Measurements from ENCODE around the gene HSPG2.
"Not testable (repeated sequence)": the region's sequence is repeated elsewhere in the genome, so short reads cannot be mapped to it uniquely, and the experiment has no call there.

HSPG2 gene

GRCh38 chr1:21813542-21813941 is 123.6 kb downstream of the HSPG2 start:
- DNase-seq (ENCODE audit: low read depth in 2 of 3, low spot score in 2 of 3): no peak

GRCh38 chr1:21811875-21812305 is 125.2 kb downstream of the HSPG2 start, which contains the start of gene LDLRAD2:
Gene LDLRAD2, plus strand, starts transcription at chr1:21812265. Its CDS starts 187 bp downstream, at chr1:21812452.
- DNase-seq (ENCODE audit: low read depth in 2 of 3, low spot score in 2 of 3): no peak

- no peak for DNase-seq (ENCODE audit: low read depth in 2 of 3, low spot score in 2 of 3)
Measured at GRCh38 chr1:21804536-21804935, 132.6 kb downstream of the HSPG2 start.

- no peak for DNase-seq (ENCODE audit: low read depth in 2 of 3, low spot score in 2 of 3)
Measured at GRCh38 chr1:21801100-21801499, 136.0 kb downstream of the HSPG2 start.

GRCh38 chr1:21799730-21800129 is 137.4 kb downstream of the HSPG2 start:
- no peak for DNase-seq (ENCODE audit: low read depth in 2 of 3, low spot score in 2 of 3)

GRCh38 chr1:21795075-21795474 is 142.0 kb downstream of the HSPG2 start:
- no peak for DNase-seq (ENCODE audit: low read depth in 2 of 3, low spot score in 2 of 3)

GRCh38 chr1:21794656-21795055 is 142.5 kb downstream of the HSPG2 start:
- no peak for DNase-seq (ENCODE audit: low read depth in 2 of 3, low spot score in 2 of 3)

GRCh38 chr1:21793104-21793503 is 144.0 kb downstream of the HSPG2 start:
- DNase-seq (ENCODE audit: low read depth in 2 of 3, low spot score in 2 of 3): no peak

- no peak for DNase-seq (ENCODE audit: low read depth in 2 of 3, low spot score in 2 of 3)
Measured at GRCh38 chr1:21786640-21787039, 150.5 kb downstream of the HSPG2 start.

- not testable (repeated sequence) for DNase-seq (ENCODE audit: low read depth in 2 of 3, low spot score in 2 of 3)
Measured at GRCh38 chr1:21785764-21786163, 151.3 kb downstream of the HSPG2 start.

GRCh38 chr1:21783679-21784603 is 153.2 kb downstream of the HSPG2 start:
- DNase-seq (ENCODE audit: low read depth in 2 of 3, low spot score in 2 of 3): no peak

GRCh38 chr1:21782868-21783678 is 154.0 kb downstream of the HSPG2 start, which contains the start of gene USP48:
Gene USP48, minus strand, starts transcription at chr1:21783149. Its CDS starts 192 bp downstream, at chr1:21782957.
- peak; percentile 89 to 97 (median 94) for DNase-seq (ENCODE audit: low read depth in 2 of 3, low spot score in 2 of 3)

GRCh38 chr1:21782349-21782867 is 154.7 kb downstream of the HSPG2 start:
- peak in 2 of 3 experiments; percentile 23 to 24 for DNase-seq (ENCODE audit: low read depth in 2 of 3, low spot score in 2 of 3)

GRCh38 chr1:21781815-21782348 is 155.2 kb downstream of the HSPG2 start:
- no peak for DNase-seq (ENCODE audit: low read depth in 2 of 3, low spot score in 2 of 3)

GRCh38 chr1:21779613-21780521 is 157.2 kb downstream of the HSPG2 start:
- no peak for DNase-seq (ENCODE audit: low read depth in 2 of 3, low spot score in 2 of 3)

GRCh38 chr1:21778405-21778727 is 158.7 kb downstream of the HSPG2 start:
- DNase-seq (ENCODE audit: low read depth in 2 of 3, low spot score in 2 of 3): no peak

- DNase-seq (ENCODE audit: low read depth in 2 of 3, low spot score in 2 of 3): not testable (repeated sequence)
Measured at GRCh38 chr1:21776925-21777324, 160.2 kb downstream of the HSPG2 start.

GRCh38 chr1:21775985-21776562 is 161.0 kb downstream of the HSPG2 start:
- DNase-seq (ENCODE audit: low read depth in 2 of 3, low spot score in 2 of 3): no peak

- no peak for DNase-seq (ENCODE audit: low read depth in 2 of 3, low spot score in 2 of 3)
Measured at GRCh38 chr1:21775550-21775914, 161.6 kb downstream of the HSPG2 start.

Data from activated CD8-positive, alpha-beta memory T cell treated with anti-CD3 and anti-CD28 coated beads for 48 hours (primary cell).